NCI-H1105 treated with DMSO at 0.1 percent for 48 hours (cell line): Measurements from ENCODE around the gene IL1F10.
"Not testable (repeated sequence)": the region's sequence is repeated elsewhere in the genome, so short reads cannot be mapped to it uniquely, and the experiment has no call there.

Experiments used
- DNase-seq: peaks from one replicate; lab custom pipeline; 2025; lab: John Stamatoyannopoulos, UW

Gene IL1F10

DNA sequence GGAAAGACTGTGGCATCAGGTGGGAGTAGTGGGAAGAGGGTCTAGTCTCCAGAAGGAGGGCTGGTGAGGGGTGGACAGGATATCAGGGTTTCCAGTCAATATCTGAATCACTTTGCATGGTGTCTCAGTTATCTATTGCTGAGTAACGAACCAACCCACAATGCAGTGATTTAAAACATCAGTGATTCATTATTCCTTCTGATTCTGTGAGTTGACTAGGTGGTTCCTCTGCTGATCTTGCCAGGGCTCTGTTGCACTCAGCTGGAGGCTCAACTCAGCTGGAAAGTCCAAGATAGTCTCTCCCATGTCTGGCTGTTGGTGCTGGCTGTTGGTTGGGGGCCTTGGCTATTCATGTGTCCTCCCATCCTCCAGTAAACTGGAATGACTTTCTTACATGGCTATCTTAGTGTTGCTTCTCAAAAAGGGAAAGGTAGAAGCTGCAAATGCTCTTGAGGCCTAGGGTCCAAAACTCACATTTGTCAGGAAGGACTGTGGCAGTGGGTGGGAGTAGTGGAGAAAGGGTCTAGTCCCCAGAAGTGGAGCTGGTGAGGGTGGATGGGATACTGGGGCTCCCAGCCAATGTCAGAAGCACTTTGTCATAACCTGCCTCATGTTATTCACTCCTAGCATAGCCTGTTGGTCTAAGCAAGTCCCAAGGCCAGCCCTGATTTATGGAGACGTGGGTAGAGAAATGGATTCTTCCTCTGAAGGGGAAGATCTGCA is 13.9 kb downstream of the IL1F10 start:
- no peak for DNase-seq

DNA sequence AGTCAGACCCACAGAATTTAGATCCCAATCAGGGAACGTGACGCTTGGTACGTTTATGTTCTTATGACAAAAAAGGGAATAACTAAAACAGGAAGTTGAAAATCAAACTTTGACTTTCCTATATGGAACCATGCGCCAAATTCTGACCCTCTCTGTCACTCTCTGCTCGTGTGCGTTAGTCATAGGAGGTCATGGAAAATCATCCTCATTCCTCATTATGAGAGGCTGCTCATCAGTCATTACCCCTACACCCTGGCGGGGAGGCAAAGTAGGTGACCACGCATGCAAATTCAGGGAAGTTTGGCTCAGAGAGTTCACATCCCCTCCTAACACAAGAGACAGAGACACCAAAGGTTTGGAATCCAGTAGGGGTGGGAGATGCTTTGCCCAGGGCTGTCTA is 15.5 kb downstream of the IL1F10 start:
- no peak for DNase-seq

DNA sequence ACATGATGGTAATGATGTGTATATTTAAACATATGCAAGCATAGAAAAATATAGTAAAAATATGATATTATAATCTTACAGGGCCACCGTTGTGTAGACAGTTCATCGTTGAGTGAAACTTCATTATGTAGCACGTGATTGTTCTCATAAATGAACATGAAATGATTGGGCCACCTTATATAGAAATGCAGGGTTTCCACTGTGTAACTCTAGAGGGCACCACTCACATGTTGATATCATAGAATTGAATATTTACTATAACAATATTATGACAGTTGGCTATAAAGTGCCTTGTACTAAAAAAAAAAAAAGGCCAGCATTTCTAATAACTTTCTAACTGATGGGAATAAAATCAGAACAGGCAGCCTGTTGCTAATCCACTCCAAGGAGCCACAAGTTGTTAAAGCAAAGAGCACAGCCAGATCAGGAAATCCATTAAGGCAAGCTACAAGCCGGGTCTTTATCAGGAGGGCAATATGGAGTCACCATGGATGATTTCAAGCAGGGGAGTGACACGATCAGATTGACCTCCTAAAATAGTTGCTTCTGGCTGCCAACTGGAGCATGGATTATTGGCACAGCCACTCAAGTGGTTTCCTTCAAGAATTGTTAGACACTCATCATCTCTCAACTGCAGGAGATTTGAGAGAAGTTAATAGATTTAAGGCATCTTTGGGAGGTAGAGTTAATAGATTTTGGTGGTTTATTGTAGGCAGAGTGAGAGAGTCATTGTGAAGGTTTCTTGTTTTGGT is 16.7 kb downstream of the IL1F10 start:
- DNase-seq, result no peak

DNA sequence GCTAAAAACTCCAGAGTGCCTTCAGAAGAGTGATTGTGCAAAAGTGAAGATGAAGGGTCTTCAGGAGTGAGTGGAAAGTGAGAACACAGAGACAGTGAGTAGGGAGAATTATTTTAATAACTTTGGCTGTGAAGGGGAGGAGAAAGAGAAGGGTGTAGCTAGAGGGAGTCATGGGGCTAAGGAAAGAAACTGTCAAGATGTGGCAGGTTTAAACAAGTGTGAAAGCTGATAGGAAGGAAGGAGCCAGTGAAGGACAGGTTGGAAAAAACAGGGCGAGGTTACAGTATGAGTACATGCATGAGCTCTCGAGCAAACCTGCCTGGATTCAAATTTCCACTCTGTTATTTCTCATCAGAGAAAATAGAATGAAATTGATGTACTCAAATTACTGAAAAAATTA is 17.8 kb downstream of the IL1F10 start:
- DNase-seq, result no peak

DNA sequence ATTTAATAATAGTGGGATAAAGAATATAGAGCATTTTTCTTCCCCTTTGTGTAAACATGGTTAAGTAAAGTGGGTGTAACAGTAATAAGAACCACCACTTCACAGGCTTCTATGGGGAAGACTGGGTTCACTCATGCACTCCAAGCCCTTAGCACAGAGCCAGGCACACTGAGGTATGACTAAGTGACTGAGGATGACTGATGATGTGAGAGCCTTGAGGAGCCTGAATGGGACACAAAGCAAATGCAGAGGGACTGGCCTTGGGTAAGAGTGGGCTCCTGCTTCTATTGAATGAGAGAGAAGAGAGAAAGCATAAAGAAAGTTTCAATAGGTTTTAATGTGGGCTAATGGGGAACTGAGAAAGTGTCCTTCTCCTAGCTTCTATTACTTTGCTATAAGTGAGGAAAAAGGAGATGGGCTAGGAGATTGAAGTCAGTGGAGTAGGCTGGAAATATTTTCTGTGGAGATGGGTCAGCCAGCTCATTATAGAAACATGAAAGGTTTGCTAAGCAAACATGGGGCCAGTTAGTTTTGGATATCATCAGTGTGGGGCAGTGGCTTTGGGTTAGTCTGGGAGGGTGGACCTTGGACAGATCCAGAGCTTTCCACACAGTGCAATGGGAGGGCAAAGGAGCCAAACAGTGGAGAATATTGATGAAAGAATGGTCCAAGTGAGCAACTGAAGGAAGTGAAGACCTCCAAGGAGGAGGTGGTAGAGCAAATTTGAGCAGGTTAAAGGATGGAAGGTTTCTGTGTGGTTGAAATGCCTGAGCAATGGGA is 20.6 kb downstream of the IL1F10 start:
- no peak for DNase-seq

DNA sequence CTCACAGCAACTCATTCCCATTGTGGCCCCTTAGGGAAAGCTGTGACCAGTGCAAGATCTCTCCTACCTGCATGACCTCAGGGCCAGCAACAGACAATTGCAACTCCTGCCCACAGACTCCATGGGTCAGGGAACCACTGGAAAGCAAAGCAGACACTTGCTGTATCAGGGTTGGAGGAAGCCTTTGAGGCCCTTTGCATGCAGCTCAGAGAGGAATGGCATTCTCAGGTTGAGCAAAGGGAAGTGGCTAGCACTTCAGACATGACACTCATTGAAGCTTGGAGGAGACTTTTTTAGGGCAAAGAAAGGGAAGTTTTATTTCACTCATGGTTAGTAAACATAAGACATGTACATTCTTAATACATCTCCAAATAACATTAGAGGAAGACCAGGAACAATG is 22.1 kb downstream of the IL1F10 start:
- no peak for DNase-seq

DNA sequence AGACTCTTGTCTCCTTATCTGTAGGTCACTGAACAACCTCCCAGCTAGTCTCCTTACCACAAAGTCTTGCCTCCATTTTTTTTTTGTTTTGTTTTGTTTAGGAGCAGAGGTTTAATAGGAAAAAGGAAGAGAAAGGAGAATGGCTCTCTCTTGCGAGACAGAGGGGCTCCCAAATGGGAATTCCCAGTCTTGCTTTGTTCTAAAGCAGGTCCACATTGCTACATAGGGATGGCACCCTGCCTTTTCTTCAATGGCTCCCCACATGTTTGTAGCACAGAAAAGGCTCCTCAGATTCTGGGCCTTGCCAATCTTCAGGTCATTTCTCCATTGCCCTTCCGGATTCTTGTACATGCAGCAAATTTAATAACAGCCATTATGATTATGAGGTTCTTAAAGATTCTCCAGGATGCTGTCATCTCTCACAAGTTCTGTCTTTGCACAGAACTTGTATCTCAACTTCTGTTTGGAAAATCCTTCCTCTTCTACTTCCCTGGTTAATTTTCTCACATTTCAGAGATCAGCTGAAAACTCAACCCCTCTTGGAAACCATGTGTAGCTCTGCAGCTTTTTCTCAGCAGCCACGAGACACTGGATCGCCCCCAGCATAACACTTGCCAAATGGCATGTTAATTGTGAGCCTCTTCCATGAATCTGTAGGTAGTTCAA is 23.6 kb downstream of the IL1F10 start:
- DNase-seq, result no peak

DNA sequence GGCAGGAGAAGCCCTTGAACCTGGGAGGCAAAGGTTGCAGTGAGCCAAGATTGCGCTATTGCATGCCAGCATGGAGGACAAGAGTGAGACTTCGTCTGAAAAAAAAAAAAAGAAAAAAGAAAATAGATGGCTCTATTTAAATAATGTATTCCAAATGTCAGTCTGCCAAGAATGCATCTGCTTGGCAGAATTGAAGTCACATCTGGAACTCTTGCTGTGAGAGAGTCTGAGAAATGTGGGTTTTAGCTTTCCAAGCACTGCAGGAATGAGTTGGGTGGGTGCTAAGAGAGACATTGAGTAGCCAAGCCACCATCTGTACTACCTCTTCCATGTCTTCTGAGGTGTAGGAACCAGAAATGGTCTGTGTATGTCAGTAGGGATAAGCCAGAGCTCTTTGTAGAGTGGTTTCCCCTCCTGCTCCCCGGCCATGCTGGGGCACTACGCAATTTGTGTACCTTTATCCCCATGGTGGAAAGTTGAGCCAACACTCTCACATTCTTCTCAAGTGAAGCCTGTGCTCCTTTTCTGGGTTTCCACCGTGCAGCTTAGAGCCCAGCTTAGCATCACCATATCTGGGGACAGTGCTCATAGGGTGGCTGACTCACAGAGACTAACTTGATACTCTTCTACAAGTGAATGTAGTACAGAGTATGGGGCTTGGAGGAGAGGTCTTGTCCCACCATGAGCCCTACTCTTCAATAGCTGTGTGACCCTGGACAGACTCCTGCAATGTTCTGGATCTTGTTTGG is 25.3 kb downstream of the IL1F10 start:
- no peak for DNase-seq

DNA sequence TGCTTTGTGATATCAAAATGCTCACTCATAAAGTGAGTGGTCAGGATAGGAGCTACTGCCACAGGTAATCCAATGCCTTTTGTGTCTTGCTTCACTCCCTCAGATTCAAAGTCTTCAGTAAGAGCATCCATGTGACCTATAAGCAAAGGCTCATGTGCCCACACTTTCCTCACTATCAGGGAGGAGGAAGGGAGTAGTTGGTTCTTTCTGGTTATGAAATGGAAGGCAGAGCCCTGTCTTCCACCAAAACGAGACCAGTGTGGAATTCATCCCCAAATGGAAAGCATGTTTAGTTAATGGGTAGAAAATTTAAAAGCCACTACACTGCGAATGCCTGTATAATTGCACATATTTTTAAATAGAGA is 25.8 kb downstream of the IL1F10 start:
- no peak for DNase-seq

DNA sequence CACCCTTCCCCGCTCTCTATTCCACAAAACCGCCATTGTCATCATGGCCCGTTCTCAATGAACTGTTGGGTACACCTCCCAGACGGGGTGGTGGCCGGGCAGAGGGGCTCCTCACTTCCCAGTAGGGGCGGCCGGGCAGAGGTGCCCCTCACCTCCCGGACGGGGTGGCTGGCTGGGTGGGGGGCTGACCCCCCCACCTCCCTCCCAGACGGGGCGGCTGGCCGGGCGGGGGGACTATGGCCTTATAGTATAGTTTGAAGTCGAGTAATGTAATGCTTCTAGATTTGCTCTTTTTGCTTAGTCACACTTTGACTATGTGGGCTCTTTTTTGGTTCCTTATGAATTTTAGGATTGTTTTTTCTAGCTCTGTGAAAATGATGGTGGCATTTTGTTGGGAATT is 28.5 kb downstream of the IL1F10 start:
- DNase-seq, result not testable (repeated sequence)

DNA sequence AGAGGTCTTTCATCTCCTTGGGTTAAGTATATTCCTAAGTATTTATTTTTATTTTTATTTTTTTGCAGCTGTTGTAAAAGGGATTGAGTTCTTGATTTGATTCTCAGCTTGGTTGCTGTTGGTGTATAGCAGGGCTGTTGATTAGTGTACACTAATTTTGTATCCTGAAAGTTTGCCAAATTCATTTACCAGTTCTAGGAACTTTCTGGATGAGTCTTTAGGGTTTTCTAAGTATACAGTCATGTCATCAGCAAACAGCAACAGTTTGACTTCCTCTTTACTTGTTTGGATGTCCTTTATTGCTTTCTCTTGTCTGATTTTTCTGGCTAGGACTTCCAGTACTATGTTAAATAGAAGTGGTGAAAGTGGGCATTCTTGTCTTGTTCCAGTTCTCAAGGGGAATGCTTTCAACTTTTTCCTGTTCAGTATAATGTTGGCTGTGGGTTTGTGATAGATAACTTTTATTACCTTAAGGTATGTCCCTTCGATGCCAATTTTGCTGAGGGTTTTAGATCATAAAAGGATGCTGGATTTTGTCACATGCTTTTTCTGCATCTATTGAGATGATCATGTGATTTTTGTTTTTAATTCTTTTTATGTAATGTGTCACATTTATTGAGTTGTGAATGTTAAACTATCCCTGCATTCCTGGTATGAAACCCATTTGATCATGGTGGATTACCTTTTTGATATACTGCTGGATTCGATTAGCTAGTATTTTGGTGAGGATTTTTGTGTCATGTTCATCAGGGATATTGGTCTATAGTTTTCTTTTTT is 29.3 kb downstream of the IL1F10 start:
- not testable (repeated sequence) for DNase-seq

DNA sequence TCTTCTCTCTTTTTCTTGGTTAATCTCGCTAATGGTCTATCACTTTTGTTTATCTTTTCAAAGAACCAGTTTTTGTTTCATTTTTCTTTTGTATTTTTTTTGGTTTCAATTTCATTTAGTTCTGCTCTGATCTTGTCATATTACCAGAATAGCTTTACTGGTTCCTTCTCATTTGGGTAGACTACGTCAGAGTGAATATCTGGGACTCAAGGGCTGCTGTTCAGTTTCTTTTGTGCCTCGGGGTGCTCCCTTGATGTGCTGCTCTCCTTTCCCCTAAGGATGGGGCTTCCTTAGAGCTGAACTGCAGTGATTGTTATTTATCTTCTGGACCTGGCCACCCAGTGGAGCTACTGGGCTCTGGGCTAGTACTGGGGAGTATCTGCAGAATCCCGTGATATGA is 30.3 kb downstream of the IL1F10 start:
- no peak for DNase-seq

DNA sequence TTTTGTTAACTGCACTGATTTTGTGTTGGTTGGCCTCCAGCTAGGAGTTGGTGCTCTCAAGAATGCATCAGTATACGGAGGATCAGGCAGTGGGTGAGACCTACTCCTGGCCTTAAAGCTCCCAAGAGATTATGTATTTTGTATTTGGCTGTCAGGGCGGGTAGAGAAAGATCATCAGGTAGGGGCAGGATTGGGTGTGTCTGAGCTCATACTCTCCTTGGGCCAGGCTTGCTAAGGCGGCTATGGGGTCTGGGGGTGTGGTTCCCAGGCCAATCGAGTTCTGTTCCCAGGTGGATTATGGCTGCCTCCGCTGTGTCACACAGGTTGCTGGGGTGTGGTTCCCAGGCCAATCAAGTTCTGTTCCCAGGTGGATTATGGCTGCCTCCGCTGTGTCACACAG is 30.8 kb downstream of the IL1F10 start:
- DNase-seq, result no peak

DNA sequence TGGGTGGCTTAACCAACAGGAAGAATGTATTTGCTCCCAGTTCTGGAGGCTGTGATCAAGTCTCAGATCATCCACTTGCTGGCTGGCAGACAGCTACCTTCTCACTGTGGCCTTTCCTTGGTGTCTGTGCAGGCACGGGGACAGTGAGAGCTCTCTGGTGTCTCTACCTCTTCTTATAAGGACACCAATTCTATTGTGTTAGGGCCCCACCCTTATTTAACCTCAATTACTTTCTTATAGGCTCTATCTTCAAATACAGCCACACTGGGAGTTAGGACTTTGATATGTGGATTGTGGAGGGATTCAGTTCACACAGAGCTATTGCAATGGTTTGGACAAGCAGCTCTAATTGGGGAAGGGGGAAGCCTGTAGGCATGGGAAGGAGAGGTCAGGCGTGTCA is 34.4 kb downstream of the IL1F10 start:
- DNase-seq, result no peak

DNA sequence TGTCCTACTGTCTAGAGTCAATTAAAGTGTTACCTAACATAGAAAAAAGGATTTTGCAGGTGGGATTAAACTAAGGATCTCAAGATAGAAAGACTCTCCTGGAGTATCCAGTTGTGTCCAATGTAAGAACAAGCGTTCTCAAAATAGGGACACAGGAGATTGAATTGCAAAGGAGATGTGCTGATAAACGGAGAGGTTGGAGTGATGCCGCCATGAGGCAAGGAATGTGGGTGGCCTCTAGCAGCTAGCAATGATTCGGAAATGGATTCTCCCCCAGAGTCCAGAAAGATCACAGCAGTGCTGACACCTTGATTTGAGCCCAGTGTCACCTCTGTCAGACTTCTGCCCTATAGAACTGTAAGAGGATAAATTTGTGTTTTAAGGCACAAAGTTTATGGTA is 35.5 kb downstream of the IL1F10 start:
- DNase-seq, result no peak

DNA sequence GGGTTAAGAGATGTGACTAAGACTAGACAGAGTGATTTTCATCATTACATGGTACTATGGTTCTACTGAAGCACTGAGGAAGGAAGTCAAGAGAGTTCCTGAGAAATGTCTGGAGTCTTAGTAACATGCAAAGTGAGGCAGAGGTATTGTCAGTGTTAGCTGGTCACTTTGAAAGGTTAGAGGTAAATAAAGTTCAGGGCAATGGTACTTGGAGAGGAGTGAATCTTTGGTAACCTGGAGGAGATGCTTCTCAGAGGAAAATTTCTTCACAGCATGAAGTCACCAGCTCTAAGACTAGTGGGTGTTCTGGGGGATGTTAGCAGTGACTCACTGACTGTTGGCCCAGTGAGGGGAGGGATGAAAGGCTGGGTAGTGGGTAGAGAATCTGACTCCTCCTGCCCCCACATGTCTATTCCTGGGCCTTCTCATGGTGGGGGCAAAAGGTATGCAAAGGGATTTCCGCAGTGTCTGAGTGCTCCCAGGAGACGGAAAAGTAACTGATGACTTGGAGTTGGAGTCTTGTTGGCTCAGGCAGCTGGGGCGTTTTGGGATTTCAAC is 36.4 kb downstream of the IL1F10 start:
- DNase-seq, result no peak

DNA sequence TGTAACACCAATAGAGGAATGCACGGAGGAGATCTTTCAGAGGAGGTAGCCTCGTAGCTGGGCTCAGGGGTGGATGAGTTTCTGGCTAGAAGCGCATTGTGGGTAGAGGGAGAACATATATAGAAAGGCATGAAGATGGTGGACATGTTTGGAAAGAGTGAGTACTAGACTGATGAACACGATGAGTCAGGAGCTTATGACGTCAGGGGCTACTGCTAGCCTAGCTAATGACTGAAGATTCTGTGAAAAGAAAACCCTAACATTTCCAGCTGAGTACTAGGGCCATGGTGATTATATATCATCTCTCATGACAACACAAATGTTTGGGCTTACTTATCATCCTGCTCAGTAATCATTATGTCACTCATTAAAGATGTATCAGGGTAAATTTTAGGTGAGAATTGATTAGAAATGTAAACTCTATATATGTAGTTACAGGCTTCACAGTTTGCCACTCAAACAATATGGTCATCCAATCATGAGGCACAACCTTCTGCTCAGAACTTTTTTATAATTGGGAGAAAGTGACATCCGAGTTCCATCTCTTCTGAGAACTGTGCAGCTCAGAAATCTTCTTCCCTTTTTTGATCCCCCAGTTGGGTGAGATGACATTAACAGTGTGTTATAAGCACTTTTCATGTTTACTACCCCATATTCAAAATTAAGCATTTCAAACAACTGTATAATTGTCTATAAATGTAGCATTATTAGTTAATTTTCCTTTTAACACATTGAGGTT is 37.4 kb downstream of the IL1F10 start:
- no peak for DNase-seq

DNA sequence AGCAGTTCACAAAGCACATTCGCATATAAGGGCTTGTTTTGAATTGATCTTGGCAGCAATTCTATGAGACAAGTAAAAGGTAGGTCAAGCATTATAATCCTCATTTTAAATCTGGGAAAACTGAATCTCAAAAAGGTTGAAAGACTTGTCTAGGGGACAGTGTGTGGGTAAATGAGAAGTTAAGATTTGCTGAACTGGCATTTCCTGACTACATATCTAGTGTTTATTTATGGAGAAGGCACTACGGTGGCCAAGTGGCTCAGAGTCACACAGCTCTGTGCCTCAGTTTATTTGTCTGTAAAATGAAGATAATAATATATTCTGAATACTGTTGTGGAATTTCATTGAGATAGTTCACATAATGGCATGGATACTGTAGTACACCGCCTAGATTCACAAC is 43.4 kb downstream of the IL1F10 start:
- no peak for DNase-seq

DNA sequence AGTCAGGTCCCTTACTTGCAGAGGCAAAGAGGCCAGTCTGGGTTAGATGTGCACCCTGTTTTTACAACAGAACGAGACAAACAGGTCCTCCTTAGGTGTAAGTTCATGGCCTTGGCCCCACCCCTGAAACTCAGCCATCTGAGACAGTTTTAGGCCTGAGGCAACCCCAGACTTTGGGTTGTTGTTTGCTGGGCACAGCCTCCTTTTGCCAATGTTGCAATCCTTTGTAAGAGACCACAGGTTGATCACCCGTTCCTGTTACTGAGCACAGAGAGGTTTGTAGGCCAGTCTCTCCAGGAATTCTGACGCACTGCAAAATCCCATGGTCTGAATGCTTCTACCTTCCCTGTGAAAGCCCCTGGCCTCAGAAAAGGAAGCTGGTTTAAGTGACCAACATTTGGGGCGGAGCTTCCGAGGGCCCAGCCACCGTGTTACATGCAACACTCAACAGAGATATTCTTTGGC is 44.1 kb downstream of the IL1F10 start:
- DNase-seq, result no peak

DNA sequence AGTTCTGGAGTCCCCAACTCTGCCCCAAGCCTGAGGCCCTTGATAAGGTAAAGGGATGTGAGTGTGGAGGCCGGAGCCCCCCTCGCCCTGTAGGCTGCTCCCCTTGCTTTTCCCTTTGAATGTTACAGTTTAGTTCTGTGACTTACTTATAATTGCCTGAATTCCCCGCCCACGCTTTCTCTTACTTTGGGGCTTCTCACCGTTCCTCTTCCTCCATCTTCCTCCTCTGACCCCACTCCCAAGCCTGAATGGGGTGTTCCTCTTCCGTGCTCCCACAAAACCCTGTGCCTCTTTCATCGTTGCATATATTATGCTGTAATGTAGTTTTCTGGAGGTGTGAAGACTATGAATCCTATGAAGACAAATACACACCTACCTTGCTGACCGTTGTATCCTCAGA is 44.7 kb downstream of the IL1F10 start:
- no peak for DNase-seq
